OCI-LY3 (cell line): ENCODE measurements around the gene NTRK1.

Source experiments
- CTCF ChIP-seq: fragments of 200-600, 300-600 bp; sonication (generic); IDR thresholded peaks from 2 replicates; pipeline ENCODE4 v1.5.1; 2014; ENCODE audit warnings: antibody characterized with exemption, low read length, low read depth
- EZH2phosphoT487 ChIP-seq: fragments of 200-600 bp; shearing (Covaris generic); IDR thresholded peaks from 2 replicates; pipeline ENCODE4 v1.6.1; 2018; ENCODE audit warnings: antibody characterized with exemption, mixed run types, low read depth

- TF ChIP-seq CTCF (no peak), EZH2phosphoT487 (no peak)
These were observed 3.0 kb downstream of the NTRK1 start for GRCh38 chr1:156863631-156864030.
